B cell (primary cell): ENCODE measurements around the gene DOCK7.

Source experiments
- CTCF ChIP-seq: fragments of 200-600 bp; IDR thresholded peaks from one replicate; pipeline ENCODE4 v1.8.0; 2022; ENCODE audit warnings: antibody characterized with exemption, mild to moderate bottlenecking
- EZH2 ChIP-seq: IDR thresholded peaks from 2 replicates; pipeline ENCODE4 v1.6.1; 2012; ENCODE audit warnings: borderline replicate concordance, low read depth, mild to moderate bottlenecking, moderate library complexity, low read length; ENCODE audit not compliant: insufficient read depth, poor library complexity, severe bottlenecking

GRCh38 chr1:62593825-62594394 lies 94.3 kb downstream of the DOCK7 start:
- no peak for TF ChIP-seq CTCF
- TF ChIP-seq EZH2 = no peak
